HPDE6-E6E7 (cell line): ENCODE measurements around the gene CEMIP.
A peak's percentile ranks its signal among the peaks of the same experiment; 100 is the strongest.

Source experiments
- DNase-seq: peaks from one replicate; pipeline ENCODE4 v3.0.0; 2011; ENCODE audit warnings: missing footprints; ENCODE audit errors: extremely low spot score

CEMIP gene

DNA sequence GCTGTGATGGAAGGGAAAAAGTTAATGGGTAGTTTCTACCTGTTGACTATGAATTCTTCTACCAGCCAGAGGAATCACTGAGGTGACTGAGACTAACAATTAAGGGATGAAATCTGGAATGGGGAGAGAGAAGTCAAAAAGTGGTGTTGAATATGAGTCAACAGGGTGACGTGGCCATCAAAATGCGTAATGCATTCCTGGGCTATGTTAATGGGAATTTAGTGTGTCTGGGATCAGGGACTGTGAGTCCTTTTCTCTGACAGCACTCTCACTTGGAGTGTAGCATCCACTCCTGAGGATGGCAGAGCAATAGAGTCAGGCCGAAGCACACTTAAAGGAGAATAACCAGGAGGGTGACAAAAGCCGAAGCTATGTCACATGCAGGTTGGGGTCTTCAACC is 150.1 kb downstream of the CEMIP start:
- peak; percentile 25 for DNase-seq

DNA sequence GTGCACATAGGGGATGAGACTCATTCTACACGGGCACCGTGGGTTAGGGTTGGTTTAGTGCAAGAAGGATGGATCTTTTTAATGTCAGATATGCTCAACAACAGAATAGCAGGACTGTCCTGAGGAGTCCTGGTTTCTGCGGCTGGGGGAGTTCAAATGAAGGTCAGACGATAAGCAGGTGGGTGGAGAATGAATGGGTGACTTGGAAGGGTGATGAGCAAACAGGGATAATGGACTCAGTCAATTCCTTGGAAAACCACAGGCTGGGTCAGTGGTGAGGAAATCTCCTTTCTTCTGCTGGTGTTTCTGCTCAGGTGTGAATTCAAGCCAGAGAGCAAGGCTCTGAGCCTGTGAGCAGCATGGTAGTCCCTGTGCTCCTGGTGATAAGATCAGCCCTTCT is 150.5 kb downstream of the CEMIP start:
- DNase-seq = no peak

DNA sequence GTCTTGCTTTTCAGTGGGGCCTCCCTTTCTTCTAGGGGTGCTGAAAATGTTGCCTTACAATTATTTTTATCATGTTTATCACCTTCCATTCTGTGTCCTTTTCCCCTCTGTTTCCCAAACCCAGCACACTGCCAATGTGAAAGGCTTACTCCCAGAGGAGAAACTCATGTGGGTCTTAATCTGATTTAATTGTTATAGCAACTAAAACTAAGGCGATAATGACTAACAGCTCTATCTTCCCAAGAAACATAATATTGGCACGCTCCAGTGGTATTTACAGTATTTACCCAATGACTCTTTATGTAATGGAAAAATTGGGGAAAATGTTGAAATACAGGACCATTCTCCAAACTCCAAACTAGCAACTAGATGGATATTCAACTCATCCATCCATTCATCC is 152.0 kb downstream of the CEMIP start:
- DNase-seq = no peak

DNA sequence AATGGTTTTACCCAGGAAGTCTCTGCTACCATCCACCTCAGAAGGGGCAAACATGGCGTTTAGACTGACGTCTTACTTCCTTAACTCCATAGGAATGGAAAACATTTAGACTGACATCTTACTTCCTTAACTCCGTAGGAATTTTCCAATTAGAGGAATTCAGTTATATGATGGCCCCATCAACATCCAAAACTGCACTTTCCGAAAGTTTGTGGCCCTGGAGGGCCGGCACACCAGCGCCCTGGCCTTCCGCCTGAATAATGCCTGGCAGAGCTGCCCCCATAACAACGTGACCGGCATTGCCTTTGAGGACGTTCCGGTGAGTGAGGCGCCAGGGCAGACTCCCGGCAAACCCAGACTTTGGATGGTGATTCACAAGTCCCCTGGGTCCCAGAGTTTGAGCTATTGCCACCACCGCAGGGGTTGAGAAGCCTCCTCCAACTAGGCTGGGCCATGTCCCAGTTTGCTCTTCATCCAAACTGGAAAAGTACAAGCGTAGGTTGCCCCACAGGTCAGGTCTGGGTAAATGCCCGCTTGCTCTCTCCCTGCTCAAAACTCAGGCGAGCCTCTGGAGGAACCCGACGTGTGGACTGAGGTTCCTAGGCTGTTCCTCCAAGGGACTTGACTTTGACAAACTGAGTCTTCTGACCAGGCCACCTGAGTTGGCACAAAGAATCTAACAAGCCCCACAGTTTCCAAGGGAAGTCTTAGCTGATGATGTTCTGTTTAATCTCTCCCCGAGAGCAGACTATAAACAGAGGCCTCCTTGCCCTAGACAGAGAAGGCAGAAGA is 152.7 kb downstream of the CEMIP start:
- no peak for DNase-seq

GRCh38 chr15:80932513-80932815 is 153.3 kb downstream of the CEMIP start:
- DNase-seq = no peak

DNA sequence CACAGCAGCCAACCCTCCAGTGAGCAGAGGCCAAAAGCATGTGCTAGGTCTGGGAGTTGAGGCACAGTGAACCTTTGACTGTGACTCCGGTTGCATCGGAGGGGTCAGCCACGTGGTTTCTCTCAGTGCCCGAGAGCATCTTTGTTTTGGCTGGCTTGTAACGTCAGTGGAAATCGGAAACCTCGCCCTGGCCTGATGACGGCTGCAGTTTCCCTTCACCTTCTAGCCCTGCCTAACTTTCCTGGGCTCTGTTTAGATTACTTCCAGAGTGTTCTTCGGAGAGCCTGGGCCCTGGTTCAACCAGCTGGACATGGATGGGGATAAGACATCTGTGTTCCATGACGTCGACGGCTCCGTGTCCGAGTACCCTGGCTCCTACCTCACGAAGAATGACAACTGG is 153.8 kb downstream of the CEMIP start:
- DNase-seq = no peak

GRCh38 chr15:80934761-80935221 is 155.6 kb downstream of the CEMIP start:
- no peak for DNase-seq

DNA sequence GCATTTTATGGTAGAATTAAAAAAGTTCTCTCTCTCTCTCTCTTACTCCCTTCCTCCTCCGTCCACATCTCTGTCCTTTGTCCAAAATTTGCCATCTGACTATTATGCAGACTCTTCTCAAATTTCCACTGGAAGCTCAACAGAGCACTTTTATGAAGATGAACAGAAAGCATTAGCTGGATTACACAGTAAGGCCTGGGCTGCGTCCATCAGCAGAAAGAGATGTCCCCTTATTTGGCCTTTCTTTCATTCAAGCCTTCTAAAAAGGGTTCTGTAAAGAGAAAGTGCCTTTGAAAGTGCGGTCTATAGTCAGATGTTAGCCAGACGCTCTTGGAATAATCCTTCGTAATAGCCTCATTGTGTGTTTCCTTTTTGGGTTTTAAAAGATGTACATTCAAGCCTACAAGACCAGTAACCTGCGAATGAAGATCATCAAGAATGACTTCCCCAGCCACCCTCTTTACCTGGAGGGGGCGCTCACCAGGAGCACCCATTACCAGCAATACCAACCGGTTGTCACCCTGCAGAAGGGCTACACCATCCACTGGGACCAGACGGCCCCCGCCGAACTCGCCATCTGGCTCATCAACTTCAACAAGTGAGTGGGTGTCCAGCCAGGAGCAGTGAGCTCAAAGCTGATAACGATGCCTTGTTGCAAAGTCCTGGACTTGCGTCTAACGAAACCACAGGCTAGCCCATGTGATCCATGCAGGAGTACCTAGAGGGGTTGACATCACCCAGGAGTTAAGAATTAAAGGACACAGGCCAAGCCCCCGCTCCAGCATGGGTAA is 157.3 kb downstream of the CEMIP start:
- no peak for DNase-seq

- no peak for DNase-seq
These were observed 158.5 kb downstream of the CEMIP start for GRCh38 chr15:80937718-80938117.

DNA sequence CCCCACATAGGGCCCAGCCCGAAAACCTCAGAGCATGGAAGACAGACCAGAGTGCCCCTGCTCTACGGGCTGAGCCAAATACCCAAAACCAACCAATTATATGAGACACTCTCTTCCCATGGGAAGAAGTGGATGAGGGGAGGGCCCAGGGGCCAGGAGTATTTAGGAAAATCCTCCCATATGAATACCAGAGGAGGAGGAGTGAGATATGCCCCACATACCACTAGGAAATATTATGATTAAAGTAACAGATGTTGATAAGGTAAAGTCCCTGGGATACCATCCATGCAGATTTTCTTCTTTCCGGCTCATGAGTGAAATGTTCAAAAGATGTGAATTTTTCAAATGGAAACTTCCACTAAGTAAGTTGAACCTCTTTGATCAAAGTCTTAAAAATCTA is 160.0 kb downstream of the CEMIP start:
- no peak for DNase-seq

- no peak for DNase-seq
These were observed 161.2 kb downstream of the CEMIP start for GRCh38 chr15:80940331-80940730.

GRCh38 chr15:80940851-80941250 is 161.7 kb downstream of the CEMIP start:
- DNase-seq = no peak

DNA sequence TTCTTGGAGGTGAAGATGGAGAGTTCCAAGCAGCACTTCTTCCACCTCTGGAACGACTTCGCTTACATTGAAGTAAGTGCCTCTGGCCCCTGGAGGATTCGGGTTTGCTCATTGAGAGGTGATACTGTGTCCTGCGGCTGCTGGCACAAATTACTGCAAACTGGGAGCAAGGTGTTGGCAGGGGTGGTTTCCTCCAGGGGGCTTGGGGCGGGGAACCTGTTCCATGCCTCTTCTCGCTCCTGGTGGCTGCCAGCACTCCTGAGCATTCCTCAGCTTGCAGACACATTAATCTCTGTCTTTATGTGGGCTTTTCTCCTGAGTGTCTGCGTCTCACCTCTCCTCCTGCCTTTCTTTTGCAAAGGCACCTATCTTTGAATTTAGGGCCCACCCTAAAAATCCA is 163.1 kb downstream of the CEMIP start:
- no peak for DNase-seq

DNA sequence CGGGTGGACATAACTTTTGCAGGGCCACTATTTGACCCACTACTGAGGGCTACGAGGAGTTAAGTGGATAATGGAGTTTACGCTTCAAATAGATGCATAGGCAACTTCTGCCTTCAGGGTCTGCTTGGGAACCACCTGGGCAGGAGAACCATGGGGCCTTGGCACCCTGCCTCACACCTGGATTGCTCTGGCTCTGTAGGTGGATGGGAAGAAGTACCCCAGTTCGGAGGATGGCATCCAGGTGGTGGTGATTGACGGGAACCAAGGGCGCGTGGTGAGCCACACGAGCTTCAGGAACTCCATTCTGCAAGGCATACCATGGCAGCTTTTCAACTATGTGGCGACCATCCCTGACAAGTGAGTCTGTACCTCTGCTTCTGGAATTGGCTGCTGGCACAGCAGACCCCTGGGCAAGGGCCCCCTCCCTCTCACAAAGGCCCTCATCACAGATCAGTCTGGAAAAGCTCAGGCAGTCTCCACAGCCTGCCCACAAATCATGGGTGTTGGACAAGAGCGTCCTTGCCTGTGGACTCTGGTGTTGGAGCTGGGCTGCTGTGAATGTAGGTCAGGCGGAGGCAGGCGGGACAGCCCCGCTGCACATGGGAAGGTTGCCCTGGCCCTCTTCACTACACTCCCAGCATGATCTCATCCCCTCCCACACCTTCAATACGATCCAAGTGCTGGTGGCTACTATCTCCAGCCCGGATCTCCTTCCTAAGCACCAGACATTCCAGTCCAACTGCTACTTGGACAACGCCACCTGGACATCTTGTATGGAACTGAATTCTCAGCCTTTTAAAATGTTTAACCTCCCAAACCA is 163.8 kb downstream of the CEMIP start:
- no peak for DNase-seq

DNA sequence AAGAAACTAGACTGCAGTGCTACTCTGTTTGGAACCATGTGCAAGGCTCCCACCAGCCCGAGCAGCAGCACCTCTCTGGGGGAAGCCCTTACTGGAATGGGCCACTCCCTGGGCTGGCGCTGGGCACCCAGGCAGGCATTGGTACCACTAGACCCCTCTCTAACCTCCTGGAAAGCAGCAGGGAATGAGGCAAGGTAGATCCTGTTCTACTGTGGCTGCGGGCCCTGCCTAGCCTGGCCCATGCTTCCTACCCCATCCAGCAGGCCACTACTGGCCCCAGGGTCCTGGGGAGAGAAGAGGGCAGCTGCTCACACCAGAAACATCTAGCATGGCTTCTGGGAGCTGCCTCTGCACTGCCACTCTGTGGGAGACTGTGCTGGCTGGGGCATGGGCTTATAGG is 165.6 kb downstream of the CEMIP start:
- no peak for DNase-seq

- DNase-seq = no peak
These were observed 166.4 kb downstream of the CEMIP start for GRCh38 chr15:80945605-80946004.

DNA sequence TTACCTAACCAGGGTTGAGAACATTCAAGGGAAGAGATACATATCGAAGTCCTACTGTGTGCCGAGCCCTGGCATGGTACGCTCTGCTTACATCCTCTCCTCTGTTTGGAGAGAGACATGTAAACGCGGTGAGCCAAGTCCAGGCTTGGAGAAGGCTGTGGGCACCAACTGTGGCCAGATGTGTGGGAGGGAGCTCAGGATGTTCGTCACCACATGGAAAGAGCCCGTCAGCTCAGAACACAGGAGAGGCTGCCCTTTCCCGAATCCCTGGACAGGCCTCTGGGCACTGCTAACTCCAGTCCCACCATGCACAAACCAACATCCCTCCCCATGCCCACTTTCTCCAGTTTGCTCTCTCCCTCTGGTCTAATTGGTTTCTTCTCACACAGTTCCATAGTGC is 167.4 kb downstream of the CEMIP start:
- DNase-seq = no peak

GRCh38 chr15:80948651-80949292 is 169.6 kb downstream of the CEMIP start:
- no peak for DNase-seq

DNA sequence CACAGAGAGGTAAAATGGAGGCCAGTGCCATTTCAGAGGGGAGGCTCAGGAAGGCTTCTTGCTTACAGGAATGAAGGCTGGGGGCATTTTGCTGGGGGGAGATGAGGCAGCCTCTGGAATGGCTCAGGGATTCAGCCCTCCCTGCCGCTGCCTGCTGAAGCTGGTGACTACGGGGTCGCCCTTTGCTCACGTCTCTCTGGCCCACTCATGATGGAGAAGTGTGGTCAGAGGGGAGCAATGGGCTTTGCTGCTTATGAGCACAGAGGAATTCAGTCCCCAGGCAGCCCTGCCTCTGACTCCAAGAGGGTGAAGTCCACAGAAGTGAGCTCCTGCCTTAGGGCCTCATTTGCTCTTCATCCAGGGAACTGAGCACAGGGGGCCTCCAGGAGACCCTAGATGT is 170.6 kb downstream of the CEMIP start:
- DNase-seq = no peak

DNA sequence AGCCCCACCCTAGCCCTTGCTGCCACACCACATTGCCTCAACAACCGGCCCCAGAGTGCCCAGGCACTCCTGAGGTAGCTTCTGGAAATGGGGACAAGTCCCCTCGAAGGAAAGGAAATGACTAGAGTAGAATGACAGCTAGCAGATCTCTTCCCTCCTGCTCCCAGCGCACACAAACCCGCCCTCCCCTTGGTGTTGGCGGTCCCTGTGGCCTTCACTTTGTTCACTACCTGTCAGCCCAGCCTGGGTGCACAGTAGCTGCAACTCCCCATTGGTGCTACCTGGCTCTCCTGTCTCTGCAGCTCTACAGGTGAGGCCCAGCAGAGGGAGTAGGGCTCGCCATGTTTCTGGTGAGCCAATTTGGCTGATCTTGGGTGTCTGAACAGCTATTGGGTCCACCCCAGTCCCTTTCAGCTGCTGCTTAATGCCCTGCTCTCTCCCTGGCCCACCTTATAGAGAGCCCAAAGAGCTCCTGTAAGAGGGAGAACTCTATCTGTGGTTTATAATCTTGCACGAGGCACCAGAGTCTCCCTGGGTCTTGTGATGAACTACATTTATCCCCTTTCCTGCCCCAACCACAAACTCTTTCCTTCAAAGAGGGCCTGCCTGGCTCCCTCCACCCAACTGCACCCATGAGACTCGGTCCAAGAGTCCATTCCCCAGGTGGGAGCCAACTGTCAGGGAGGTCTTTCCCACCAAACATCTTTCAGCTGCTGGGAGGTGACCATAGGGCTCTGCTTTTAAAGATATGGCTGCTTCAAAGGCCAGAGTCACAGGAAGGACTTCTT is 171.3 kb downstream of the CEMIP start:
- no peak for DNase-seq

- no peak for DNase-seq
These were observed 172.8 kb downstream of the CEMIP start for GRCh38 chr15:80951941-80952340.
